ENCODE results near the gene EXOC2.

EXOC2 gene

DNA sequence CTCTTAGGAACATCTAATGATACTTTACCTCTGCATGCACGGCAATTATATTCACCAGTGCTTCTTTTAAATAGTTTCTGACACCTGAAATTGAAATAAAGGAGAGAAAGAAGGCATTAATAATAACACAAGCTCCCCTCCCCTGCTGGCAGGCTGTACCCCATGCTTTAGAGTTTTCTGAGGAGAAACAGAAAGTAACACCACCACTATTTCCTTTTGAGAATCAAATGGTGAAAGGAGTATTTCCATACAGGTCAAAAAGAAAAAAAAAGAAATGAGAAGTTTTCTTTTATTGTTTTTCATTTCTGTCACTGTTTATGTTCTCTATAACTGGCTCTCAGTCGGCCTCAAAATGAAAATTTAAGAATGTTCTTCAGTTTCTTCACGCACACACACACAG is 193.3 kb downstream of the EXOC2 start:
- DNase-seq (ENCODE audit: low read depth) = no peak
- TF ChIP-seq, protein P1, sequence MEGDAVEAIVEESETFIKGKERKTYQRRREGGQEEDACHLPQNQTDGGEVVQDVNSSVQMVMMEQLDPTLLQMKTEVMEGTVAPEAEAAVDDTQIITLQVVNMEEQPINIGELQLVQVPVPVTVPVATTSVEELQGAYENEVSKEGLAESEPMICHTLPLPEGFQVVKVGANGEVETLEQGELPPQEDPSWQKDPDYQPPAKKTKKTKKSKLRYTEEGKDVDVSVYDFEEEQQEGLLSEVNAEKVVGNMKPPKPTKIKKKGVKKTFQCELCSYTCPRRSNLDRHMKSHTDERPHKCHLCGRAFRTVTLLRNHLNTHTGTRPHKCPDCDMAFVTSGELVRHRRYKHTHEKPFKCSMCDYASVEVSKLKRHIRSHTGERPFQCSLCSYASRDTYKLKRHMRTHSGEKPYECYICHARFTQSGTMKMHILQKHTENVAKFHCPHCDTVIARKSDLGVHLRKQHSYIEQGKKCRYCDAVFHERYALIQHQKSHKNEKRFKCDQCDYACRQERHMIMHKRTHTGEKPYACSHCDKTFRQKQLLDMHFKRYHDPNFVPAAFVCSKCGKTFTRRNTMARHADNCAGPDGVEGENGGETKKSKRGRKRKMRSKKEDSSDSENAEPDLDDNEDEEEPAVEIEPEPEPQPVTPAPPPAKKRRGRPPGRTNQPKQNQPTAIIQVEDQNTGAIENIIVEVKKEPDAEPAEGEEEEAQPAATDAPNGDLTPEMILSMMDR (IDR thresholded peaks at IDR 0.05; ENCODE audit: low read depth, low read length, missing control alignments) = no peak
- in situ Hi-C loops (cut with HindIII; ENCODE audit: low sequenced_read_pairs) = no loop called here
- no peak overlapping the region for H3K4me3 ChIP-seq (ENCODE audit: low read depth, low read length)

DNA sequence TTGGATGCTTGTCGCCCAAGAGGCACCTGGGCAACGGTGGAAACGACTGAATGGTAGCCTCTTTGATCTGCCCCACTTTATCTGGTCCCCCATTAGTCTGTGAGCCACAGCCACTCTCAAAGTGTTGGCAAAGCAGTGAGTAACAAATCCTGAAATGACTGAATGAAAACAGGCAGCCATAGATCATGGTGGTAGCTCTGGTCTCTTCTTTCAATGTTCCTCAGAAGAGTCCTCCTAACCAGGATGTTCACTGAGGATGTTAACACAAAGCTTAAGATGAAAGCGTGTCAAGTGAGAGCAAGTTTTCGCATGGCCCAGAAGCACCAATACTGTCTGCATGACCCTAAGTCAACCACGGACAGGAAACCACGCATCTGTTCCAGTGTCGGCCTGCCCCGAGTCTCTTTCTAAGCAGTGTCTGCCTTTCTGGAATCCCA is 194.1 kb downstream of the EXOC2 start:
- in situ Hi-C loops (cut with HindIII; ENCODE audit: low sequenced_read_pairs) = no loop called here
- peak; percentile 9 for DNase-seq (ENCODE audit: low read depth)
- TF ChIP-seq, protein P1 (IDR thresholded peaks at IDR 0.05; ENCODE audit: low read depth, low read length, missing control alignments) = no peak
- no peak overlapping the region for H3K4me3 ChIP-seq (ENCODE audit: low read depth, low read length)

DNA sequence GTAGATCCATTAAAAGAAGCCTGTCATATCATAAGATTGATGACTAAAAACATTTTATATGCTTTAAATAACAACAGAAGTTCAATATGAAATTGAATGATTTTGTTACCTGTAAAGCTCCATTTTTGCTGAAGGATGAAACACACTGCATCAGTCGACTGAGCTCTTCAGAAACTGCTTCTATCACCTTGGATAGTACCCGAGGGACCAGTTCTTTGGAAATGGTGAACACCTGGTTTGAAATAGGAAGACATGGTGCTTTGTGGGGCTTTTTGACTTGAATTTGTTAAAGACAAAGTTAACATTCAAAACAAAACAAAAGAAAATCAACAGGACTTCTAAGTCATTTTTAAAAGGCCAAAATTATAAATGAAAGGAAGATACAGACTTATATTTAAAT is 195.7 kb downstream of the EXOC2 start:
- in situ Hi-C loops (cut with HindIII; ENCODE audit: low sequenced_read_pairs) = no loop called here
- H3K4me3 ChIP-seq (ENCODE audit: low read depth, low read length) = no peak overlapping the region
- no peak for DNase-seq (ENCODE audit: low read depth)
- TF ChIP-seq, protein P1 (IDR thresholded peaks at IDR 0.05; ENCODE audit: low read depth, low read length, missing control alignments) = no peak

DNA sequence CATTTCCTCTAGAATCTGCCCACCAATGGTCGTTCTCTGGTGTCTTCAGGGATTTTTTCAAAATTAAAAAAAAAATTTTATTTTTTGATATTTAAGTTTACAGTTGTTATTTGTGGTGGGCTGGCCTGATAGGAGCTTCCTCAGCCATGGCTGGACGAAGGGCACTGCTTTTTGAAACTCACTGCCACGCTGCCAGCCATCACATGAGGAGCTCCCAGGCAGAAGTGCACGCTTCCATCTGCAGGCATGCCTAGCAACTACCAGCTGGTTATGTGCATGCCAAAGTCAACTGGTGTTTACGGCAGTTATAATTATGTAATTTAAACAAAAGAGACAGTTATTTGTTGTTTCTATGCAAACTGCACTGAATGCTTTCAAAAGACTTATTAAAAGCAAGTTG is 196.3 kb downstream of the EXOC2 start:
- in situ Hi-C loops (cut with HindIII; ENCODE audit: low sequenced_read_pairs) = no loop called here
- TF ChIP-seq, protein P1 (IDR thresholded peaks at IDR 0.05; ENCODE audit: low read depth, low read length, missing control alignments) = no peak
- H3K4me3 ChIP-seq (ENCODE audit: low read depth, low read length) = no peak overlapping the region
- DNase-seq (ENCODE audit: low read depth) = no peak

DNA sequence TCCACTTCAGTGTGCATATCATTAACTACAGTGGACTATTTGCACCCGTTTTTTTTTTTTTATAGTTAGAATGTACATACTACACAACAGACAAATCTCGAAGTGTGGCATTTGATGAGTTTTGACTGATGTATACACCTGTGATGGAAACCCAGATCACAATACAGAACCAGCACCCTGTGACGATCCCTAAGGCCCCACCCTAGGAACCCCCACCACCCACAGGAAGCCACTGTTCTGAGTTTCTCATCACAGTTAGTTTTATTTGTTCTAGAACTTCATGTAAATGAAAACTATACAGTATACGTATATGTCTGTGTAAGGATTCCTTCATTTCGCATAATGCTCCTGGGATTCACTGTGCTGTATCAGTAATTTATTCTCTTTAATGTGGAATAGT is 198.5 kb downstream of the EXOC2 start:
- no peak for DNase-seq (ENCODE audit: low read depth)
- in situ Hi-C loops (cut with HindIII; ENCODE audit: low sequenced_read_pairs) = no loop called here
- TF ChIP-seq, protein P1 (IDR thresholded peaks at IDR 0.05; ENCODE audit: low read depth, low read length, missing control alignments) = no peak
- H3K4me3 ChIP-seq (ENCODE audit: low read depth, low read length) = no peak overlapping the region

DNA sequence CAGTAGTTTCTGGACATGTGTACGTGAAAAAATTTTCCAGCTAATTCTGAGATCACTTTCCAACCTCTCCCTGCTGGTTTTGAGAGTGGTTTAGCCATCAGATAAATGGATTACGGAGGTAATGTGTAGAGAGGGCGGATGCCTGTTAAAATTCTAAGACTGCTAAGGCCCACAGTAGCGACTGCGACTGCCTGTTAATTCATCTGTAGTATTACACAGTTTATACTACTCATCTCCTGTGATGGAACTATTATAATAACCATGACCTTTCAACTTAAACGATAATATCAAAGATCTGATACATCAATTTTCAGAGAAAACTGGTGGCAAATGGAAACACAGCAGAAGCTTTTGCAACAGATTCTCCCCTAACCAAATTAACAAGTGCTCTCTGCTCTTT is 199.1 kb downstream of the EXOC2 start:
- H3K4me3 ChIP-seq (ENCODE audit: low read depth, low read length) = no peak overlapping the region
- DNase-seq (ENCODE audit: low read depth) = no peak
- in situ Hi-C loops (cut with HindIII; ENCODE audit: low sequenced_read_pairs) = no loop called here
- TF ChIP-seq, protein P1 (IDR thresholded peaks at IDR 0.05; ENCODE audit: low read depth, low read length, missing control alignments) = no peak
